HEK293T (cell line): ENCODE measurements around the gene SNX1.

Source experiments
- BHLHE40 ChIP-seq: fragments of 450-650 bp; IDR thresholded peaks from 2 replicates; pipeline ENCODE4 v1.6.1; 2016; ENCODE audit warnings: mild to moderate bottlenecking, moderate library complexity, borderline replicate concordance
- ELF4 ChIP-seq: fragments of 450-650 bp; IDR thresholded peaks from 2 replicates; pipeline ENCODE4 v1.6.1; 2017; ENCODE audit warnings: antibody characterized with exemption
- FOXM1 ChIP-seq: fragments of 450-650 bp; IDR thresholded peaks from 2 replicates; pipeline ENCODE4 v1.6.1; 2017; ENCODE audit warnings: mild to moderate bottlenecking, borderline replicate concordance
- SP1 ChIP-seq: fragments of 450-650 bp; IDR thresholded peaks from 2 replicates; pipeline ENCODE4 v1.6.1; 2017
- SUZ12 ChIP-seq: fragments of 450-650 bp; IDR thresholded peaks from 2 replicates; pipeline ENCODE4 v1.6.1; 2016; ENCODE audit warnings: mild to moderate bottlenecking

- TF ChIP-seq SUZ12: no peak
- TF ChIP-seq SP1: no peak
- TF ChIP-seq BHLHE40: no peak
- TF ChIP-seq ELF4: no peak
- no peak for TF ChIP-seq FOXM1
These were observed 2.7 kb upstream of the SNX1 start for GRCh38 chr15:64092864-64093626.
